DMS 273 (cell line): ENCODE data around the gene ATP7B.

Source experiments
- DNase-seq: peaks from one replicate; lab custom pipeline; 2025; ENCODE audit not compliant: unreplicated experiment; lab: John Stamatoyannopoulos, UW

Gene ATP7B

DNA sequence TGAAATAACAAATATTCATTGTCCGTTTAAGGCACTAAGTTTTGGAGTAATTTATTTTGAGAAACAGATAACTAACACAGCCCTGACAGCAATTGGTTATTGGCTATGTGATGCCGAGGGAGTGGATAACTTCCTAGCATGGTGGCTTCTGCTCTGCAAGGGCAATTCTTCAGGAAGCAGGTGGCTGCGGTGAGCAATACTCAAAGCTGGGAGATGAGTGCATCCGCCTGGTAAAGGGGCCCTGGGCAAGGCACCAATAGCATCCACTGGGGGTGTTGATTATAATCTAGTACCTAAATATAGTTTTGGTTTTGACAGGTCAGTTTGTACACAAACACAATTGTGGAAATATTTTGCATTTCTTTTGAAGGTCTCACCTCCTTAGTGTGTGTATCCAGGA lies 108.5 kb downstream of the ATP7B start:
- no peak for DNase-seq

DNA sequence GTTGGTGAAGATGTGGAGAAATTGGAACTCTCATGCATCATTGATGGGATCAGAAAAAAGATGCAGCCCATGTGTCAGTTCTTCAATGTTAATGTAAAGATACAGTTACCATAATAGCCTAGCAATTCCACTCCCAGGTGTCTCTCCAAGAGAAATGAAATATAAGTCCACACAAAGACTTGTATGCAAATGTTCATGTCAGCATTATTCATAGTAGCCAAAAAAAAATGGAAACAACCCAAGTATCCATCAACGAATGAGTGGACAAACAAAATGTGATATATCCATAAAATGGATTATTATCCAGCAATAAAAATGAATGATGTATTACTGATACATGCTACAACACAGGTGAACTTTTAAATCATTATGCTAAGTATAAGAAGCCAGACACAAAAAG lies 110.8 kb downstream of the ATP7B start:
- DNase-seq = no peak

DNA sequence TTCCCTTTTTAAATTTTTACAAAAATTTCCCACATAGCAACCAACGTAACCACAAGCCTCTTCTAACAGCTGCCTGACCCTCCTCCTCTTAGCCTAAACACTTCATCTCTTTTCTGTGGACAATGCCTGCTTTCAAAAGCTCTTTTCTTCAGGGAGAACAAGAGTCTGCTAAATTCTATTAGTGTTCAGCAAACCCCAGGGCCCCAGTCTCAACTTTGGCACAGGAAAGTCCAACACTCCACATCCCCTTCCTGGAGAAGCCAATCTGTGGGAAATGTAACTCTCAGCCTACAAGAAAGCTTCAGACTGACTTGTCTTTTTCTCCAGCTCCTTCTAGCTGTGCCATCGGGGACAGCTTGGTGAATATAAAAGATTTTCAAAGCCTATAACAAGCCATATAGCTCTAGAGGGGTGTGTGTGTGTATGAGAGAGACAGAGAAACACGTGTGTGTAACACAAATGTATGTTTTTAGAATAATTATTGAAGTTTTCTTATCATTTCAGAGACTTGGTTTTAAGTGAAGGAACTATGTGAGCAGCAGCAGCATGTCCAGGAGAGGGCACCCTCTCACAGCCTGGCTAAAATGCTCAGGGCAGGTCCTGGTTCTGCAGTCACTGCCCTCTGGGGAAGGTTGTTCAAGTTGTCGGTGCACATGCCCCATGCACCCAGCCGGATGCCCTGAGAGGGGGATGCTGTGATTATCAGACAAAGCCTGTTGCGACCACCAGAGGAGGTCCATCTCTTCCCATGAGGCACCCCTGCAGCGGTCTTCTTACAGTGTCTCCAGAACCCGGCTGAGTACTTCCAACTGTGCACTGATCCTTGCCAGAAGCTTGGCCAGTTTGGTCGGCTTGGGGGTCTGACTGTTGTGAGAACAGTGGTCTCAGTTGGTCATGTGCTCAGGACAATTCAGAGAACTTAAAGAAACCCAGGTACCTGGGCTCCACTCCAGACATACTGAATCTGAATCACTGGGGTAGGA lies 115.1 kb downstream of the ATP7B start:
- peak; percentile 59 for DNase-seq

DNA sequence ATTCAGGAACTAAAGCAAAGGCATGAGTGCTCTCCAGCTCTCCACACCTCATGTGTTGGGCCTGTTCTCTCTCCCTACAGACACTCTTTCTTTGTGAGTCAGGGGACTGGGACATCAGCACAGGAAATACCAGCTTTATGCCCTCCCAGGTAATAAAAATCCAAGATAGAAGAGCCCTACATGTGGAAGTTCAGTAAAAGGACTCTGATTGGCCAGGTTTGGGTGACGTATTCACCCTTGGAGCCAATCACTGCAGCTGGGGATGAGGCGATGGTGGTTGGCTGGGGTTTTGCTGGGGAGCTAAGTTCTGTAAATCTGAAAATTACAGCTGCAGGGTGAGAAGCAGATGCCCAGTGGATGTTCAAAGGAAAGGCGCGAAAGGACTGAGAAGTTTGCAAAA lies 117.0 kb downstream of the ATP7B start:
- DNase-seq = no peak

DNA sequence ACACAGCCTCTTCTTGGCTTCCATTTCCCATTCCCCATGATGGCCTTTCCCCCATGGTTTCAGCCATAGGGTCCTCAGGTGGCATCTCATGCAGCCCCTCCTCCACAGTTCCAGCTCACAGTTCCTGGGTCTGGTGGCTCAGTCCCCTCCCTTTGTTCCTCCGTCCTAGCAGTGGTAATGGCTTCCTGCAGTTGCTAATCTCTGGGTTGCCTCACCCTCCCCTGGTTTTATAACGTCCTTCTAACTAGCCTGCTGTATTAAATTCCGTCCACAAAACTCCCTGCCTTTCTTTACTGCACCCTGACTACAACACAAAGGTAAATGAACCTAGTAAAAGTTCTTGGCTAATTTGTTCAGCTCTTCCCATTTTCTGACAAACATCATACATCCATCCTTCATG lies 118.6 kb downstream of the ATP7B start:
- no peak for DNase-seq

DNA sequence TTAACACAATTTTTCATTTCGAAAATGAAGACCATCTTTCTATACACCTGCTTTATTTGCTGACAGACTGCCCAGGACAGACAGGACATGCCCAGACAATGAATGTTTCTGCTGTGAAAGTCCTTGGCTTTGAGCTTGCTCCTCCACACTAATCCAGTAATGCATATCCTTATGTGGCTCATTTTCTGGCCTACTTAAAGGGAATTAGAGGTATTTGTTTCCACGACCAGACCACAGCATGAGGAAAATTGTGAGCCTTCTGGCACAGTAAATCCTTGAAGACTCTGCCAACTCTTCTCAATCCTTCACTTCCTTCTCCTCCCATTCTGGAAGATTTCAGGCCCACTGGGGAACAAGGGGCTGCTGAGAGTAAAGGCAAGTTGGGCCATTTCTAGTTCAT lies 123.8 kb downstream of the ATP7B start:
- peak; percentile 20 for DNase-seq

DNA sequence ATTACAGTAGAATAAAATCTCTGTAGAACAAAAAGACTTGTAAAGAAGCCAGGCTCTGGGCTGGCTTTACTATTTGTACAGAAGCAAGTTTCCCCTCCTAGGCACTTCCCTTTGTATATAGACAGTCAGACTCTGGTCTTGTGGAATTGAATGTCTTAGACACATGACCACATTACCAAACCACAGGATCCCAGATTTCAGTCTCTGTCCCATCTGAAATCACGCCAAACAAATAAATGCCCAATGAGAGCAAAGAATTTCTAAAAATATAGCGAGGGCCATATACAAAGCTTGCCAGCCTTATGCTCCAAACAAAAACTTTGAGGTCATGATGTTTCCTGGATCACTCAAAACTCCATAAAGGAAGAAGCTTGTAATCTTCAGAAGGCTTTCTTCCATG lies 125.6 kb downstream of the ATP7B start:
- no peak for DNase-seq

DNA sequence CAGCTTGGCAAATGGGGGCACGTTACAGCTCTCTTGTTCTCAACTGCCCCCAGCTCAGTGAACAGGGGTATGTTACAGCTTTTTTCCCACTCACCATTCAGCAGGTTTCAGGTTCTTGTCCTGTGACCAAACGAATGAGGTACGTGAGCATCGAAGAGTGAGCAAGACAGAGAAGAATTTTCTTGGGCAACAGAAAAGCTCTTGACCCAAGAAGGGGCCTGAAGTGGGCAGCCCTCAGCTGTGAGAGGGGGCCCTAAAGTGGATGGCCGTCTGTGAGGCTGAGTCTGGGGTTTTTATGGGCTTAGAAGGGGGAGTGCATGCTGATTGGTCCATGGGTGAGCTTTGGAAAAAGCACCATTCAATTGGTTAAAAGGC lies 128.0 kb downstream of the ATP7B start:
- DNase-seq = no peak
